Erythroblast (primary cell): ENCODE data around the gene PTPN2.

ENCODE experiments used
- GATA1 ChIP-seq: IDR thresholded peaks from 2 replicates; pipeline ENCODE4 v1.6.1; 2011; ENCODE audit warnings: low read depth, mild to moderate bottlenecking, control low read depth, low read length, moderate library complexity
- POLR2A ChIP-seq: IDR thresholded peaks from 2 replicates; pipeline ENCODE4 v1.6.1; 2011; ENCODE audit warnings: mild to moderate bottlenecking, low read length

- TF ChIP-seq POLR2A: no peak
- no peak for TF ChIP-seq GATA1
Measured at GRCh38 chr18:12811191-12811950, 72.7 kb downstream of the PTPN2 start.
